GM18909 (cell line): ENCODE results near the gene ARHGEF10L.

Experiments used
- ATAC-seq: cut with Tn5 transposase; IDR thresholded peaks from one replicate; pipeline ENCODE4 v1.9.1; 2021; ENCODE audit warnings: mild to moderate bottlenecking; ENCODE audit not compliant: unreplicated experiment, poor library complexity

ARHGEF10L gene

GRCh38 chr1:17629460-17629859, 90.0 kb downstream of the ARHGEF10L start:
- ATAC-seq, result no peak

GRCh38 chr1:17630048-17630830, 90.7 kb downstream of the ARHGEF10L start:
- no peak for ATAC-seq

GRCh38 chr1:17630986-17631385, 91.5 kb downstream of the ARHGEF10L start:
- ATAC-seq, result no peak

GRCh38 chr1:17631410-17631809, 91.9 kb downstream of the ARHGEF10L start:
- ATAC-seq, result no peak

GRCh38 chr1:17632106-17632505, 92.6 kb downstream of the ARHGEF10L start:
- ATAC-seq, result no peak

GRCh38 chr1:17632541-17633184, 93.2 kb downstream of the ARHGEF10L start:
- no peak for ATAC-seq

- no peak for ATAC-seq
Observed at GRCh38 chr1:17633654-17634053, 94.2 kb downstream of the ARHGEF10L start.

GRCh38 chr1:17635276-17635675, 95.8 kb downstream of the ARHGEF10L start:
- ATAC-seq, result no peak

- no peak for ATAC-seq
Observed at GRCh38 chr1:17635811-17636210, 96.3 kb downstream of the ARHGEF10L start.

- ATAC-seq, result no peak
Observed at GRCh38 chr1:17636612-17637011, 97.1 kb downstream of the ARHGEF10L start.

- no peak for ATAC-seq
Observed at GRCh38 chr1:17637055-17637454, 97.6 kb downstream of the ARHGEF10L start.

- ATAC-seq, result no peak
Observed at GRCh38 chr1:17639703-17640340, 100.3 kb downstream of the ARHGEF10L start.

- ATAC-seq, result no peak
Observed at GRCh38 chr1:17640393-17640792, 100.9 kb downstream of the ARHGEF10L start.

- no peak for ATAC-seq
Observed at GRCh38 chr1:17640975-17641374, 101.5 kb downstream of the ARHGEF10L start.

- no peak for ATAC-seq
Observed at GRCh38 chr1:17642169-17642568, 102.7 kb downstream of the ARHGEF10L start.

- ATAC-seq, result no peak
Observed at GRCh38 chr1:17642943-17643342, 103.4 kb downstream of the ARHGEF10L start.

GRCh38 chr1:17643861-17644703, 104.6 kb downstream of the ARHGEF10L start:
- no peak for ATAC-seq

- ATAC-seq, result no peak
Observed at GRCh38 chr1:17645068-17645911, 105.8 kb downstream of the ARHGEF10L start.

GRCh38 chr1:17646444-17647280, 107.2 kb downstream of the ARHGEF10L start:
- ATAC-seq, result no peak
